Measurements from ENCODE around the gene CAP1. TPM values are rescaled to one million over a fixed set of nuclear protein-coding genes. Genes with fewer than 3 reads are reported as not detected.

CAP1 gene
- total and polyA plus RNA-seq, 9 of the 15 experiments (the other 6 are each of a cell fraction or from before 2014, with no cell fraction given): 230 to 658 (median 281) TPM

DNA sequence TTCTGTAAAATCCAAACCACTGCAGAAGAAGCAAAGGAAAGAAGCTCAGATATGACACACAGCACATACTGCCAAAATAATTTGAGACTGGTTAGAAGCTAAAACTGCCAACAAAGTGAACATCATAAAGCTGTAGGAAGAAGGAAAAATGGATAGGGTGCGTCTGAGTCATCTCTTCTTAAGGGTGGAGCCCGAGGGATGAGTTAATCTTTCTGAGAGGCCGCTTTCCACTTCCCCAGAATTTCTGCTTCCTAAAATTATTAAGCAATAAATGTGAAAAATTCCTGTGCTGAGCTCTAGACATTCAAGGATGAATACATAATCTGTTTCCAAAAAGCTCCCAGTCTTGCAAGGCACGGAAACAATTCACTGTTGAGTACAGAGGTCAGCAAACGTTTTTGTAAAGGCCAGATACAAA, 36.4 kb downstream of the CAP1 start (continued):
- TF ChIP-seq, protein P1, sequence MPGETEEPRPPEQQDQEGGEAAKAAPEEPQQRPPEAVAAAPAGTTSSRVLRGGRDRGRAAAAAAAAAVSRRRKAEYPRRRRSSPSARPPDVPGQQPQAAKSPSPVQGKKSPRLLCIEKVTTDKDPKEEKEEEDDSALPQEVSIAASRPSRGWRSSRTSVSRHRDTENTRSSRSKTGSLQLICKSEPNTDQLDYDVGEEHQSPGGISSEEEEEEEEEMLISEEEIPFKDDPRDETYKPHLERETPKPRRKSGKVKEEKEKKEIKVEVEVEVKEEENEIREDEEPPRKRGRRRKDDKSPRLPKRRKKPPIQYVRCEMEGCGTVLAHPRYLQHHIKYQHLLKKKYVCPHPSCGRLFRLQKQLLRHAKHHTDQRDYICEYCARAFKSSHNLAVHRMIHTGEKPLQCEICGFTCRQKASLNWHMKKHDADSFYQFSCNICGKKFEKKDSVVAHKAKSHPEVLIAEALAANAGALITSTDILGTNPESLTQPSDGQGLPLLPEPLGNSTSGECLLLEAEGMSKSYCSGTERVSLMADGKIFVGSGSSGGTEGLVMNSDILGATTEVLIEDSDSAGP (CRISPR knock-in tag; IDR thresholded peaks at IDR 0.05): no peak
- TF ChIP-seq ZNF354B (CRISPR knock-in tag; IDR thresholded peaks at IDR 0.05) (no peak), IRF2 (CRISPR knock-in tag; IDR thresholded peaks at IDR 0.05) (no peak), ZNF561 (CRISPR knock-in tag; conservative IDR thresholded peaks at IDR 0.05) (no peak), ZBTB11 (CRISPR knock-in tag; IDR thresholded peaks at IDR 0.05) (no peak), MCM7 (IDR thresholded peaks at IDR 0.05) (no peak), BRD9 (IDR thresholded peaks at IDR 0.05; ENCODE audit: low read depth, partially characterized antibody) (no peak), CBX5 (IDR thresholded peaks at IDR 0.05; ENCODE audit: borderline replicate concordance, low read depth) (no peak), KLF16 (IDR thresholded peaks at IDR 0.05) (no peak), BRCA1 (IDR thresholded peaks at IDR 0.05) (no peak), BRCA1 (CRISPR knock-in tag; IDR thresholded peaks at IDR 0.05) (no peak), LARP7 (IDR thresholded peaks at IDR 0.05) (no peak), HDGF (IDR thresholded peaks at IDR 0.05) (no peak), ZNF436 (CRISPR knock-in tag; IDR thresholded peaks at IDR 0.05) (no peak)
- TF ChIP-seq, protein P2, sequence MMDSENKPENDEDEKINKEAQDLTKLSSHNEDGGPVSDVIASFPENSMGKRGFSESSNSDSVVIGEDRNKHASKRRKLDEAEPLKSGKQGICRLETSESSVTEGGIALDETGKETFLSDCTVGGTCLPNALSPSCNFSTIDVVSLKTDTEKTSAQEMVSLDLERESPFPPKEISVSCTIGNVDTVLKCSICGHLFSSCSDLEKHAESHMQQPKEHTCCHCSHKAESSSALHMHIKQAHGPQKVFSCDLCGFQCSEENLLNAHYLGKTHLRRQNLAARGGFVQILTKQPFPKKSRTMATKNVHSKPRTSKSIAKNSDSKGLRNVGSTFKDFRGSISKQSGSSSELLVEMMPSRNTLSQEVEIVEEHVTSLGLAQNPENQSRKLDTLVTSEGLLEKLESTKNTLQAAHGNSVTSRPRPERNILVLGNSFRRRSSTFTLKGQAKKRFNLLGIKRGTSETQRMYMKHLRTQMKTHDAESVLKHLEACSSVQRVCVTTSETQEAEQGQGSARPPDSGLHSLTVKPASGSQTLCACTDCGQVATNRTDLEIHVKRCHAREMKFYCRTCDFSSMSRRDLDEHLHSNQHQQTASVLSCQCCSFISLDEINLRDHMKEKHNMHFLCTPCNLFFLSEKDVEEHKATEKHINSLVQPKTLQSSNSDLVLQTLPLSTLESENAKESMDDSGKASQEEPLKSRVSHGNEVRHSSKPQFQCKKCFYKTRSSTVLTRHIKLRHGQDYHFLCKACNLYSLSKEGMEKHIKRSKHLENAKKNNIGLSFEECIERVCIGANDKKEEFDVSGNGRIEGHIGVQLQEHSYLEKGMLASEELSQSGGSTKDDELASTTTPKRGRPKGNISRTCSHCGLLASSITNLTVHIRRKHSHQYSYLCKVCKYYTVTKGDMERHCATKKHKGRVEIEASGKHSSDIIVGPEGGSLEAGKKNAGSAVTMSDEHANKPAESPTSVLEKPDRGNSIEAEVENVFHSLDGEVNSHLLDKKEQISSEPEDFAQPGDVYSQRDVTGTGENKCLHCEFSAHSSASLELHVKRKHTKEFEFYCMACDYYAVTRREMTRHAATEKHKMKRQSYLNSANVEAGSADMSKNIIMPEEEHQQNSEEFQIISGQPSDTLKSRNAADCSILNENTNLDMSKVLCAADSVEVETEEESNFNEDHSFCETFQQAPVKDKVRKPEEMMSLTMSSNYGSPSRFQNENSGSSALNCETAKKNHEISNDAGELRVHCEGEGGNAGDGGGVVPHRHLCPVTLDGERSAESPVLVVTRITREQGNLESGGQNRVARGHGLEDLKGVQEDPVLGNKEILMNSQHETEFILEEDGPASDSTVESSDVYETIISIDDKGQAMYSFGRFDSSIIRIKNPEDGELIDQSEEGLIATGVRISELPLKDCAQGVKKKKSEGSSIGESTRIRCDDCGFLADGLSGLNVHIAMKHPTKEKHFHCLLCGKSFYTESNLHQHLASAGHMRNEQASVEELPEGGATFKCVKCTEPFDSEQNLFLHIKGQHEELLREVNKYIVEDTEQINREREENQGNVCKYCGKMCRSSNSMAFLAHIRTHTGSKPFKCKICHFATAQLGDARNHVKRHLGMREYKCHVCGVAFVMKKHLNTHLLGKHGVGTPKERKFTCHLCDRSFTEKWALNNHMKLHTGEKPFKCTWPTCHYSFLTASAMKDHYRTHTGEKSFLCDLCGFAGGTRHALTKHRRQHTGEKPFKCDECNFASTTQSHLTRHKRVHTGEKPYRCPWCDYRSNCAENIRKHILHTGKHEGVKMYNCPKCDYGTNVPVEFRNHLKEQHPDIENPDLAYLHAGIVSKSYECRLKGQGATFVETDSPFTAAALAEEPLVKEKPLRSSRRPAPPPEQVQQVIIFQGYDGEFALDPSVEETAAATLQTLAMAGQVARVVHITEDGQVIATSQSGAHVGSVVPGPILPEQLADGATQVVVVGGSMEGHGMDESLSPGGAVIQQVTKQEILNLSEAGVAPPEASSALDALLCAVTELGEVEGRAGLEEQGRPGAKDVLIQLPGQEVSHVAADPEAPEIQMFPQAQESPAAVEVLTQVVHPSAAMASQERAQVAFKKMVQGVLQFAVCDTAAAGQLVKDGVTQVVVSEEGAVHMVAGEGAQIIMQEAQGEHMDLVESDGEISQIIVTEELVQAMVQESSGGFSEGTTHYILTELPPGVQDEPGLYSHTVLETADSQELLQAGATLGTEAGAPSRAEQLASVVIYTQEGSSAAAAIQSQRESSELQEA (IDR thresholded peaks at IDR 0.05; ENCODE audit: low read depth): no peak
- TF ChIP-seq, protein P3, sequence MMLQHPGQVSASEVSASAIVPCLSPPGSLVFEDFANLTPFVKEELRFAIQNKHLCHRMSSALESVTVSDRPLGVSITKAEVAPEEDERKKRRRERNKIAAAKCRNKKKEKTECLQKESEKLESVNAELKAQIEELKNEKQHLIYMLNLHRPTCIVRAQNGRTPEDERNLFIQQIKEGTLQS (IDR thresholded peaks at IDR 0.05): peak; percentile 90
- TF ChIP-seq, protein P3 (CRISPR knock-in tag; conservative IDR thresholded peaks at IDR 0.05): no peak
